Uterus (tissue), 2 donors: ENCODE results near the gene BCDIN3D.

Experiments
- POLR2A ChIP-seq, 2 donors: fragments of 450-650 bp; IDR thresholded peaks; one replicate each; pipeline ENCODE4 v1.6.1; 2016; ENCODE audit warnings: antibody characterized with exemption in 2 of 2, mild to moderate bottlenecking in 1 of 2, moderate library complexity in 1 of 2
- TF ChIP-seq, protein P1 (sequence below), 4 experiments: fragments of 200-600 bp in 2 of 4; fragments of 450-650 bp in 2 of 4; sonication (generic) in 2 of 4; IDR thresholded peaks; one replicate each; pipeline ENCODE4 v1.5.1; 2016 to 2019; ENCODE audit warnings: antibody characterized with exemption in 4 of 4, mild to moderate bottlenecking in 2 of 4, moderate library complexity in 1 of 4

DNA sequence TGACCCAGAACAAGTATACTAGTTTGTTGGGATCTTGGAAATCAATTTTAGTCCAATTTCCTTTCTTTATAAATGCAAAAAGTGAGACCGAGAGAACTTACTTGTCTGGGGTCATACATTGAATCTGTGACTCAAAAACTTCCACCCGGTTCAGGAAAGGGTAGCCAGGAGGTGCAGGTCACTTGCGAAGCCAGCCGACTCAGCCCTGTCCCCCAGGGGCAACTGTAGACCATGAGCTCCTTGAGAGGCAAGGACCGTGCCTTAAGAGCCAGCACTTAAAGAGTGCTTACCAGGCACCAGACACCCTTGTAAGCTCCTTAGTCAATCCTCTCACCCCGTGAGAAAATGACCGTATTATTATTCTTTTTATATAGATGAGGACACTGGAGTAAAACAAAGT, 505 bp upstream of the BCDIN3D start:
- TF ChIP-seq, protein P1, sequence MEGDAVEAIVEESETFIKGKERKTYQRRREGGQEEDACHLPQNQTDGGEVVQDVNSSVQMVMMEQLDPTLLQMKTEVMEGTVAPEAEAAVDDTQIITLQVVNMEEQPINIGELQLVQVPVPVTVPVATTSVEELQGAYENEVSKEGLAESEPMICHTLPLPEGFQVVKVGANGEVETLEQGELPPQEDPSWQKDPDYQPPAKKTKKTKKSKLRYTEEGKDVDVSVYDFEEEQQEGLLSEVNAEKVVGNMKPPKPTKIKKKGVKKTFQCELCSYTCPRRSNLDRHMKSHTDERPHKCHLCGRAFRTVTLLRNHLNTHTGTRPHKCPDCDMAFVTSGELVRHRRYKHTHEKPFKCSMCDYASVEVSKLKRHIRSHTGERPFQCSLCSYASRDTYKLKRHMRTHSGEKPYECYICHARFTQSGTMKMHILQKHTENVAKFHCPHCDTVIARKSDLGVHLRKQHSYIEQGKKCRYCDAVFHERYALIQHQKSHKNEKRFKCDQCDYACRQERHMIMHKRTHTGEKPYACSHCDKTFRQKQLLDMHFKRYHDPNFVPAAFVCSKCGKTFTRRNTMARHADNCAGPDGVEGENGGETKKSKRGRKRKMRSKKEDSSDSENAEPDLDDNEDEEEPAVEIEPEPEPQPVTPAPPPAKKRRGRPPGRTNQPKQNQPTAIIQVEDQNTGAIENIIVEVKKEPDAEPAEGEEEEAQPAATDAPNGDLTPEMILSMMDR (IDR thresholded peaks at IDR 0.05), result no peak
- no peak for TF ChIP-seq POLR2A (IDR thresholded peaks at IDR 0.05)
